Measurements from ENCODE around the gene VWA3A. TPM values are rescaled to one million over a fixed set of nuclear protein-coding genes. Genes with fewer than 3 reads are reported as not detected.

The VWA3A gene
- total and polyA plus RNA-seq, 2 donors (not counting 3 experiments of a cell fraction or from before 2014, with no cell fraction given) = 0.12 to 0.84 TPM

GRCh38 chr16:22078656-22079055, 13.7 kb upstream of the VWA3A start:
- ChIA-PET POLR2A (interaction anchor here (2.2 kb wide), 1 partner anchor 71 kb away, joined by 12 read pairs; the partner anchor contains the start of gene MOSMO), CTCF (interaction anchor here (1.6 to 5.8 kb wide), 14 partner anchors 11 to 128 kb away, joined by 6 to 994 read pairs (median 30); partner anchors contain the start of genes MOSMO and PDZD9)
- Histone ChIP-seq H4K20me1 (replicated peaks; ENCODE audit: control insufficient read depth, extremely low read depth, insufficient read depth, low read length) (no peaks in the 10 kb centered on the region), H3K27ac (ENCODE audit: insufficient read depth, low read depth, low read length) (no peak overlapping the region), H3K27me3 (ENCODE audit: control insufficient read depth in 2 of 2, insufficient read depth in 2 of 2, low read length in 2 of 2) (no peaks in the 10 kb centered on the region), H3K9ac (replicated peaks; ENCODE audit: extremely low read depth, insufficient read depth, low read length) (no peak overlapping the region), H3K4me2 (ENCODE audit: insufficient read depth, low read length) (no peak overlapping the region), H3K9me3 (replicated peaks; ENCODE audit: control insufficient read depth, insufficient read depth, low read length) (no peaks in the 10 kb centered on the region), H3K4me3 (replicated peaks in 1 of 3; ENCODE audit: insufficient read depth in 1 of 3, low read depth in 1 of 3, low read length in 3 of 3) (no peak overlapping the region), H2AFZ (ENCODE audit: low read depth, low read length) (no peak overlapping the region), H3K4me1 (ENCODE audit: control insufficient read depth, extremely low read depth, insufficient read depth, low read length) (peaks cover 25% of the 10 kb centered on the region), H3K36me3 (ENCODE audit: control insufficient read depth in 2 of 2, extremely low read depth in 1 of 2, insufficient read depth in 2 of 2, low read length in 2 of 2) (no peaks in the 10 kb centered on the region), H3K79me2 (ENCODE audit: control insufficient read depth, insufficient read depth, low read length) (peaks cover 18% of the 10 kb centered on the region), H3K9me1 (replicated peaks; ENCODE audit: control insufficient read depth, extremely low read depth, insufficient read depth, low read length) (no peaks in the 10 kb centered on the region)
- no peak for TF ChIP-seq JUN (IDR thresholded peaks at IDR 0.05; ENCODE audit: borderline replicate concordance, insufficient read depth, insufficient read length, low read depth)
- no peak for TF ChIP-seq MYC (IDR thresholded peaks at IDR 0.05; ENCODE audit: low read depth, low read length)
- TF ChIP-seq FOS (IDR thresholded peaks at IDR 0.05; ENCODE audit: borderline replicate concordance, insufficient read depth, low read length) = no peak
- no peak for TF ChIP-seq POLR2A (IDR thresholded peaks at IDR 0.05; ENCODE audit: low read depth, low read length)
- no peak for TF ChIP-seq POLR2AphosphoS5 (IDR thresholded peaks at IDR 0.05; ENCODE audit: insufficient read depth, low read depth, low read length)
- TF ChIP-seq, protein P1, sequence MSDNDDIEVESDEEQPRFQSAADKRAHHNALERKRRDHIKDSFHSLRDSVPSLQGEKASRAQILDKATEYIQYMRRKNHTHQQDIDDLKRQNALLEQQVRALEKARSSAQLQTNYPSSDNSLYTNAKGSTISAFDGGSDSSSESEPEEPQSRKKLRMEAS (IDR thresholded peaks at IDR 0.05; ENCODE audit: insufficient read depth, insufficient read length) = no peak
- TF ChIP-seq EZH2 (IDR thresholded peaks at IDR 0.05; ENCODE audit: borderline replicate concordance, low read depth, low read length, severe bottlenecking) = no peak
- TF ChIP-seq GATA2 (IDR thresholded peaks at IDR 0.05; ENCODE audit: insufficient read depth, insufficient read length, low read depth, low read length) = no peak
- TF ChIP-seq CTCF (IDR thresholded peaks at IDR 0.05; ENCODE audit: extremely low read depth in 1 of 2, insufficient read depth in 1 of 2, low read depth in 1 of 2, low read length in 2 of 2) = no peak
- no peak for DNase-seq (ENCODE audit: low read depth, low spot score)
- dilution Hi-C loops (cut with MboI; ENCODE audit: extremely low pct_ligation_motif_present, low sequenced_read_pairs) (no loop called here), intact Hi-C loops (cut with micrococcal nuclease) (no loop called here)
- FAIRE-seq = no peak
- BruUV-seq (replicated peaks) = no TSS peak

Measured in endothelial cell of umbilical vein (primary cell).